Raji (cell line): ENCODE data around the gene IFNLR1.

Source experiments
- POLR2A ChIP-seq: IDR thresholded peaks from 2 replicates; pipeline ENCODE4 v1.6.1; 2011; ENCODE audit warnings: low read depth, low read length, control low read depth; ENCODE audit not compliant: insufficient read depth

Gene IFNLR1

DNA sequence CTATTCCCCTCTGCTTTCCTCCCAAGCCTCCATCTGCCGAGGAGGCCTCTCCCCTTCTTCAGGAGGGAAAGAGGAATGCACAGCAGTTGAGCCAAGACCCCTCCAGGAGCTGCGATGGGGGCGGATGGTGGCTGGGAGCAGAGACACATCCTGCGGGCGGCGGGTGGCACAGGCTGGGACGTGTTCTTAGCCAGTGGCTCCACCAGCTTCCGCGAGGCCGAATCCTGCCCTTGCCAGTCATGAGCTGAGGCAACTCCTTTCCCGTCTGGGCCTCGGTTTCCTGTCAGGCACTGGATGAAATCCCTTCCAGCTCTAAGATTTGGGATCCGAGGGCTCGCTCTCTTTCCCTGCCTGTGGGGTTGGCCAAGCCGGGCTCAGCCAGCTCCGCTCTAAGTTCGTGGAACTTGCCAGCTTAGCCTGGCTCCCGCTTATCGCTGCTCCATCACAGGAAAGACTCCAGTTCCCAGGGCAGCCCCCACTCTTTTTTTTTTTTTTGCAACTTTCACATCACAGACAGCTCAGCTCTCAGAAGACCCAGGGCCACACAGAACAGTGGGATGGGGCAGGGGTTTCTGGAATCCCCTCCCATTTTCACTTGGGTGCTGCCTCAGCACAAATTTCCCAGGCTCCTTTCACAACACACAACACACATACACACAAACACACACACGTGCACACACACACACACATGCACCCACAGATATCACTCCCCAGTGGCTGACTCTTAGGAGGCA lies 75.7 kb downstream of the IFNLR1 start:
- no peak for TF ChIP-seq POLR2A

- no peak for TF ChIP-seq POLR2A
These were observed 76.3 kb downstream of the IFNLR1 start for GRCh38 chr1:24110642-24111261.

GRCh38 chr1:24109686-24110475 lies 77.2 kb downstream of the IFNLR1 start:
- no peak for TF ChIP-seq POLR2A

DNA sequence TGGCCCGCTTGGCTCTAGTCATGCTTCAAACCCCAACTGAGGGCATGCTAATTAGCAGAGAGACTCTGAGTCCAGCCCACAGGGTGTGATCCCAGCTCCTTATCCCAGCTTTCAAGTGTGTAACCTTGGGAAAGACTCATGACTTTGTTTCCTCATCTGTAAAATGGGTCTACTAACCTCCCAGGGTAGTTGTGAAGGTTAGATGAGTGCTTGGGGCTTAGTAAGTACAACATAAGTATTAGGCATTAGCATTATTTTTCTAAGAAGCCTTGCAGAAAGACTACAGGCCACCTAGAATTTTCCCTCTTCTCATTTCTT lies 78.0 kb downstream of the IFNLR1 start:
- no peak for TF ChIP-seq POLR2A

DNA sequence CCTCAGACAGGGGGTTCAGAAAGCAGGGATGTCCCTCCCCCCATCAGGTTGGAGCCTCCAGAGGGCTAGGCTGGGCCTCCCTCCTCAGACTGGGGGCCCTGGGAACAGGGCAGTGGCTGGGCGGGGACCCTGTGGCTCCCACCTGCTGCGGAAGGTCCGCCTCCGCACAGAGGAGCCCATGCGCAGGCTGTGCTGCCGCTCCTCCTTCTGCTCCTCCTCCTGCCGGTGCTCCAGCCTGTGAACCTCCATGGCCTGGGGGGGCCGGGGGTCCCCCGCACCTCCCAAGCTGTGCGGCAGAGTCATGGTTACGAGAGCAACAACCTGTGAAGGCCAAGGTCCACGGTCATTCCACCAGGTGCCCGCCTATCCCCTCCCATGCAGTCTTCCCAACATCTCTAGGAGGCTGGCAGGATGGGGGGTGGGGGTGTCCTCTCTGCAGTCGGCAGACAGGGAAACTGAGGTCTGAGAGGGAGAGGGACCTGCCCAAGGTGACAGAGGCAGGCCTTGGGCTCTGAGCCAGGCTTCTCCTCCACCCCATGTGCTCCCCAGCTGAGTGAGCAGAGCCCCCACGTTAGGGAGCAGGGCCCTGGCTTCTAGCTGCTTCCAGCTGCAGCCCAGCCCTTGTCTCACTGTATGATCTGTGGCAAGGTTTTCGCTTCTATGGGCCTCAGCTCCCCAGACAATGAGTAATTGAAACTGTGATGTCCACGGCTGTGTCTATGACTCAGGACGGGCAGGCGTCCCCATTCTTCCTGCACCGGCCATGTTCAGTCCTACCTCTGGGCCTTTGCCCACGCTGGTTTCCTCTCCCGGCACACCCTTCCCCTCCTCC lies 78.5 kb downstream of the IFNLR1 start:
- no peak for TF ChIP-seq POLR2A

DNA sequence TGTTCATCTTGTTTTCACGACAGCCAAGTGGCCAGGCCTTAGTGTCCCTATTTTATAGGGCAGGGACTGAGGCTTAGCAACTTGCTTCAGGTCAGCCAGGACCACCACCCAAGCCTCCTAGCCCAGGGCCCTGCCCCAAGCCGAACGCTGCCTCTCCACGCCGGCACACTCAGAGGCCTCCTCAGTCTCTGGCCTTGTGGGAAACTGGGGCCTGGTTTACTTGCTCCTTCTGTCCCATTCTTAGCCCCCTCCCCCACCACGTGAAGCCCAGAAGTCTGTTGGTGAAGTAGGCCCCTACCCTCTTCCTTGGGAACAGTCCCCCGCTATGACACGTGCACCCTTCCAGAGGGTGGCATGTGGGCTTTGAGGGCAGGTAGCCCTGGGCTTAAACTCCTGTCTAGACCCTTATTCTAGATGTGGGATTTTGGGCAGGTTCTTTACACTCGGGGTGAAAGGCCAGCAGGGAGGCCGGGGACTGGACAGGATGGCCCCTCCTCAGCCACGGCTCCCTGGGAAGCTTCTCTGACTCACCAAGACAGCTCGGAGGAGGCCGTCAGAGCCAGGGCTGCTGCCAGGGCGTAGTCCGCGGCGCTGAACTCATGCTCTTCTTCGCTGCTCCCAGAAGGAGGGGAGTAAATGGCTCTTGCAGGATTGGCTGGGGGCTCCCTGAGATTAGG lies 79.5 kb downstream of the IFNLR1 start:
- no peak for TF ChIP-seq POLR2A

GRCh38 chr1:24105368-24106160 lies 81.5 kb downstream of the IFNLR1 start:
- no peak for TF ChIP-seq POLR2A

GRCh38 chr1:24104854-24105253 lies 82.2 kb downstream of the IFNLR1 start:
- TF ChIP-seq POLR2A, result no peak
